Neural cell (in vitro differentiated cells): ENCODE results near the gene ADGRL3. TPM values are rescaled to one million over a fixed set of nuclear protein-coding genes. Genes with fewer than 3 reads are reported as not detected.
A peak's percentile ranks its signal among the peaks of the same experiment; 100 is the strongest.

Experiments
- H2AFZ ChIP-seq: fragments of 200-600, 300-800 bp; sonication (generic), shearing (Covaris generic); 2 replicates; pipeline ENCODE4 v1.6.0; 2014; ENCODE audit warnings: low read depth, mild to moderate bottlenecking, antibody characterized with exemption, low read length, moderate library complexity
- H3F3A ChIP-seq: fragments of 200-600 bp; shearing (Covaris generic); 2 replicates; pipeline ENCODE4 v1.6.1; 2016; ENCODE audit warnings: mild to moderate bottlenecking, moderate library complexity, mixed read lengths, antibody characterized with exemption, low read length; ENCODE audit not compliant: insufficient read depth, poor library complexity, severe bottlenecking
- H3K27ac ChIP-seq: fragments of 200-600, 300-800 bp; sonication (generic), shearing (Covaris generic); 2 replicates; pipeline ENCODE4 v1.5.1; 2014; ENCODE audit warnings: mild to moderate bottlenecking, low read length, moderate library complexity
- H3K27me3 ChIP-seq: fragments of 300-800, 200-600 bp; sonication (generic), shearing (Covaris generic); 2 replicates; pipeline ENCODE4 v1.6.0; 2014; ENCODE audit warnings: mild to moderate bottlenecking, low read depth, low read length, moderate library complexity; ENCODE audit not compliant: insufficient read depth
- H3K36me3 ChIP-seq: fragments of 300-800, 200-600 bp; sonication (generic), shearing (Covaris generic); 2 replicates; pipeline ENCODE4 v1.5.1; 2014; ENCODE audit warnings: mild to moderate bottlenecking, antibody characterized with exemption, low read length, moderate library complexity; ENCODE audit not compliant: insufficient read depth
- H3K4me2 ChIP-seq: fragments of 300-800, 200-600 bp; sonication (generic), shearing (Covaris generic); 2 replicates; pipeline ENCODE4 v1.6.0; 2014; ENCODE audit warnings: mild to moderate bottlenecking, low read length
- H3K4me3 ChIP-seq: fragments of 300-800, 200-600 bp; sonication (generic), shearing (Covaris generic); 2 replicates; pipeline ENCODE4 v1.5.1; 2014; ENCODE audit warnings: mild to moderate bottlenecking, low read length, moderate library complexity
- H3K79me2 ChIP-seq: fragments of 200-600 bp; shearing (Covaris generic); replicated peaks from 2 replicates; pipeline ENCODE4 v1.6.0; 2014; ENCODE audit warnings: mild to moderate bottlenecking, low read length, moderate library complexity; ENCODE audit not compliant: insufficient read depth
- H3K9ac ChIP-seq: fragments of 300-800, 200-600 bp; sonication (generic), shearing (Covaris generic); 2 replicates; pipeline ENCODE4 v1.6.1; 2016; ENCODE audit warnings: mild to moderate bottlenecking, low read length, mixed read lengths
- H3K9me2 ChIP-seq: fragments of 200-600 bp; shearing (Covaris generic); 2 replicates; pipeline ENCODE4 v1.6.1; 2016; ENCODE audit warnings: mild to moderate bottlenecking, low read length, mixed read lengths; ENCODE audit not compliant: insufficient read depth
- H3K9me3 ChIP-seq: fragments of 200-600, 300-800 bp; sonication (generic), shearing (Covaris generic); 2 replicates; pipeline ENCODE4 v1.6.1; 2016; ENCODE audit warnings: mild to moderate bottlenecking, mixed run types, low read length, moderate library complexity, mixed read lengths
- H4K20me1 ChIP-seq: fragments of 200-600 bp; shearing (Covaris generic); 2 replicates; pipeline ENCODE4 v1.6.1; 2016; ENCODE audit warnings: mild to moderate bottlenecking, mixed run types; ENCODE audit not compliant: insufficient read depth
- CTCF ChIP-seq: fragments of 450-650 bp; IDR thresholded peaks from 2 replicates; pipeline ENCODE4 v1.5.1; 2014; ENCODE audit warnings: antibody characterized with exemption, mild to moderate bottlenecking, moderate library complexity; ENCODE audit not compliant: poor library complexity, severe bottlenecking
- EP300 ChIP-seq: fragments of 450-650 bp; conservative IDR thresholded peaks from 2 replicates; pipeline ENCODE4 v1.6.1; 2014; ENCODE audit warnings: antibody characterized with exemption, mild to moderate bottlenecking, moderate library complexity; ENCODE audit not compliant: poor library complexity, severe bottlenecking
- EZH2 ChIP-seq: fragments of 200-600, 300-800 bp; shearing (Covaris generic), sonication (generic); IDR thresholded peaks from 2 replicates; pipeline ENCODE4 v1.6.1; 2014; ENCODE audit warnings: antibody characterized with exemption, low read length, borderline replicate concordance, mild to moderate bottlenecking; ENCODE audit not compliant: insufficient read depth, poor library complexity, severe bottlenecking
- MXI1 ChIP-seq: fragments of 450-650 bp; conservative IDR thresholded peaks from 2 replicates; pipeline ENCODE4 v1.6.1; 2014; ENCODE audit warnings: antibody characterized with exemption, mild to moderate bottlenecking; ENCODE audit not compliant: poor library complexity, severe bottlenecking
- POLR2AphosphoS5 ChIP-seq: IDR thresholded peaks from 2 replicates; pipeline ENCODE4 v1.6.1; 2012
- RAD21 ChIP-seq: fragments of 450-650 bp; conservative IDR thresholded peaks from 2 replicates; pipeline ENCODE4 v1.6.1; 2014; ENCODE audit warnings: antibody characterized with exemption, mild to moderate bottlenecking, moderate library complexity
- SMC3 ChIP-seq: fragments of 450-650 bp; conservative IDR thresholded peaks from 2 replicates; pipeline ENCODE4 v1.6.1; 2014; ENCODE audit warnings: antibody characterized with exemption, mild to moderate bottlenecking, moderate library complexity; ENCODE audit not compliant: poor library complexity
- TAF1 ChIP-seq: IDR thresholded peaks from 2 replicates; pipeline ENCODE4 v1.6.1; 2012; ENCODE audit warnings: low read depth
- polyA plus RNA-seq: library from polyadenylated mRNA; depleted of rRNA; stranded (reverse); fragments of >200 nt; gene quantifications from 2 replicates; pipeline ENCODE4 v1.2.3, GENCODE V29; 2014
- TF ChIP-seq, protein P1 (sequence below): IDR thresholded peaks from 2 replicates; pipeline ENCODE4 v1.6.1; 2012; ENCODE audit warnings: borderline replicate concordance

ADGRL3 gene
- polyA plus RNA-seq, 1 donor from 2014 or later, result 99.4 TPM

DNA sequence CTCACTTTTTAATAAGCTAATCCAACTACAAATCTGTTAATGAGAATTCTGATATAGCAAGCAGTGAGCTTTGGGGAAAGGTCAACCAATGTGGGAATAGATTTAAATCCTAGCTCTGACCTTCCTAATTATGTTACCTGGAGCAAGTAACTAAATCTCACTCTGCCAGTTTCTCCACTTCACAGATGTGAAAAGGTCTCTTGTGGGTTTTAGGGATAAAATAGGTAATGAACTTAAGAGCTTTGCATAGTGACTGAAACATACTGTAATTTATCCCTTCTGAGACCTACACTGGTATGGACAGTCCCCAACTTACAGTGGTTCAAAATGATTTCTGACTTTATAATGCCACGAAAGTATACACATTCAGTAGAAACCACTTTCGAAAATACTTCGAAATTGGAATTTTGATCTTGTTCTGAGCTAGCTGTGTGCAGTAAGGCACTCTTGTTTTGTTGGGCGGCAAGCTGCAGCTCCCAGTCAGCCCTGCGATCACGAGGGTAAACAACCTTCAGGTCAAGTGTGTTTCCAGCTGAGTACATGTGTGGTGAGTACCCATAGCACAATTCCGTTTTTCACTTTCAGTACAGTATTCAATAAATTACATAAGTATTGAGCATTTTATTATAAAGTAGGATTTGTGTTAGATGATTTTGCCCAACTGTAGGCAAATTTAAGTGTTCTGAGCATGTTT, 93.7 kb downstream of the ADGRL3 start:
- Histone ChIP-seq H2AFZ (no peak overlapping the region), H3F3A (no peaks in the 10 kb centered on the region), H3K9me3 (no peaks in the 10 kb centered on the region), H3K79me2 (peaks cover 46% of the 10 kb centered on the region), H3K27me3 (no peaks in the 10 kb centered on the region), H3K9me2 (no peaks in the 10 kb centered on the region), H3K4me2 (no peak overlapping the region), H3K27ac (no peak overlapping the region), H3K9ac (no peak overlapping the region), H4K20me1 (no peaks in the 10 kb centered on the region), H3K36me3 (no peaks in the 10 kb centered on the region), H3K4me3 (no peak overlapping the region)
- no peak for TF ChIP-seq MXI1
- TF ChIP-seq EP300, result no peak
- TF ChIP-seq POLR2AphosphoS5, result no peak
- no peak for TF ChIP-seq EZH2
- TF ChIP-seq, protein P1, sequence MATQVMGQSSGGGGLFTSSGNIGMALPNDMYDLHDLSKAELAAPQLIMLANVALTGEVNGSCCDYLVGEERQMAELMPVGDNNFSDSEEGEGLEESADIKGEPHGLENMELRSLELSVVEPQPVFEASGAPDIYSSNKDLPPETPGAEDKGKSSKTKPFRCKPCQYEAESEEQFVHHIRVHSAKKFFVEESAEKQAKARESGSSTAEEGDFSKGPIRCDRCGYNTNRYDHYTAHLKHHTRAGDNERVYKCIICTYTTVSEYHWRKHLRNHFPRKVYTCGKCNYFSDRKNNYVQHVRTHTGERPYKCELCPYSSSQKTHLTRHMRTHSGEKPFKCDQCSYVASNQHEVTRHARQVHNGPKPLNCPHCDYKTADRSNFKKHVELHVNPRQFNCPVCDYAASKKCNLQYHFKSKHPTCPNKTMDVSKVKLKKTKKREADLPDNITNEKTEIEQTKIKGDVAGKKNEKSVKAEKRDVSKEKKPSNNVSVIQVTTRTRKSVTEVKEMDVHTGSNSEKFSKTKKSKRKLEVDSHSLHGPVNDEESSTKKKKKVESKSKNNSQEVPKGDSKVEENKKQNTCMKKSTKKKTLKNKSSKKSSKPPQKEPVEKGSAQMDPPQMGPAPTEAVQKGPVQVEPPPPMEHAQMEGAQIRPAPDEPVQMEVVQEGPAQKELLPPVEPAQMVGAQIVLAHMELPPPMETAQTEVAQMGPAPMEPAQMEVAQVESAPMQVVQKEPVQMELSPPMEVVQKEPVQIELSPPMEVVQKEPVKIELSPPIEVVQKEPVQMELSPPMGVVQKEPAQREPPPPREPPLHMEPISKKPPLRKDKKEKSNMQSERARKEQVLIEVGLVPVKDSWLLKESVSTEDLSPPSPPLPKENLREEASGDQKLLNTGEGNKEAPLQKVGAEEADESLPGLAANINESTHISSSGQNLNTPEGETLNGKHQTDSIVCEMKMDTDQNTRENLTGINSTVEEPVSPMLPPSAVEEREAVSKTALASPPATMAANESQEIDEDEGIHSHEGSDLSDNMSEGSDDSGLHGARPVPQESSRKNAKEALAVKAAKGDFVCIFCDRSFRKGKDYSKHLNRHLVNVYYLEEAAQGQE, result no peak
- TF ChIP-seq TAF1, result no peak
- no peak for TF ChIP-seq CTCF
- TF ChIP-seq SMC3, result no peak
- TF ChIP-seq RAD21, result no peak

- TF ChIP-seq MXI1, result no peak
- TF ChIP-seq POLR2AphosphoS5, result peak; percentile 19
- TF ChIP-seq EP300, result peak; percentile 24
- Histone ChIP-seq H3K9me3 (no peaks in the 10 kb centered on the region), H3K27me3 (no peaks in the 10 kb centered on the region), H3K9ac (no peak overlapping the region), H2AFZ (no peak overlapping the region), H3K79me2 (peaks cover 53% of the 10 kb centered on the region), H3K9me2 (no peaks in the 10 kb centered on the region), H3K36me3 (no peaks in the 10 kb centered on the region), H3K27ac (no peak overlapping the region), H3F3A (no peaks in the 10 kb centered on the region), H4K20me1 (no peaks in the 10 kb centered on the region), H3K4me3 (no peak overlapping the region), H3K4me2 (no peak overlapping the region)
These were observed 94.8 kb downstream of the ADGRL3 start for GRCh38 chr4:61294936-61295335.
